NCI-H345 treated with DMSO at 0.1 percent for 48 hours (cell line): ENCODE measurements around the gene EXOC2.
A peak's percentile ranks its signal among the peaks of the same experiment; 100 is the strongest.

Experiments used
- DNase-seq: peaks from one replicate; lab custom pipeline; 2025; ENCODE audit not compliant: unreplicated experiment; lab: John Stamatoyannopoulos, UW

EXOC2 gene

DNA sequence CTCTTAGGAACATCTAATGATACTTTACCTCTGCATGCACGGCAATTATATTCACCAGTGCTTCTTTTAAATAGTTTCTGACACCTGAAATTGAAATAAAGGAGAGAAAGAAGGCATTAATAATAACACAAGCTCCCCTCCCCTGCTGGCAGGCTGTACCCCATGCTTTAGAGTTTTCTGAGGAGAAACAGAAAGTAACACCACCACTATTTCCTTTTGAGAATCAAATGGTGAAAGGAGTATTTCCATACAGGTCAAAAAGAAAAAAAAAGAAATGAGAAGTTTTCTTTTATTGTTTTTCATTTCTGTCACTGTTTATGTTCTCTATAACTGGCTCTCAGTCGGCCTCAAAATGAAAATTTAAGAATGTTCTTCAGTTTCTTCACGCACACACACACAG lies 193.3 kb downstream of the EXOC2 start:
- no peak for DNase-seq

DNA sequence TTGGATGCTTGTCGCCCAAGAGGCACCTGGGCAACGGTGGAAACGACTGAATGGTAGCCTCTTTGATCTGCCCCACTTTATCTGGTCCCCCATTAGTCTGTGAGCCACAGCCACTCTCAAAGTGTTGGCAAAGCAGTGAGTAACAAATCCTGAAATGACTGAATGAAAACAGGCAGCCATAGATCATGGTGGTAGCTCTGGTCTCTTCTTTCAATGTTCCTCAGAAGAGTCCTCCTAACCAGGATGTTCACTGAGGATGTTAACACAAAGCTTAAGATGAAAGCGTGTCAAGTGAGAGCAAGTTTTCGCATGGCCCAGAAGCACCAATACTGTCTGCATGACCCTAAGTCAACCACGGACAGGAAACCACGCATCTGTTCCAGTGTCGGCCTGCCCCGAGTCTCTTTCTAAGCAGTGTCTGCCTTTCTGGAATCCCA lies 194.1 kb downstream of the EXOC2 start:
- no peak for DNase-seq

DNA sequence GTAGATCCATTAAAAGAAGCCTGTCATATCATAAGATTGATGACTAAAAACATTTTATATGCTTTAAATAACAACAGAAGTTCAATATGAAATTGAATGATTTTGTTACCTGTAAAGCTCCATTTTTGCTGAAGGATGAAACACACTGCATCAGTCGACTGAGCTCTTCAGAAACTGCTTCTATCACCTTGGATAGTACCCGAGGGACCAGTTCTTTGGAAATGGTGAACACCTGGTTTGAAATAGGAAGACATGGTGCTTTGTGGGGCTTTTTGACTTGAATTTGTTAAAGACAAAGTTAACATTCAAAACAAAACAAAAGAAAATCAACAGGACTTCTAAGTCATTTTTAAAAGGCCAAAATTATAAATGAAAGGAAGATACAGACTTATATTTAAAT lies 195.7 kb downstream of the EXOC2 start:
- no peak for DNase-seq

DNA sequence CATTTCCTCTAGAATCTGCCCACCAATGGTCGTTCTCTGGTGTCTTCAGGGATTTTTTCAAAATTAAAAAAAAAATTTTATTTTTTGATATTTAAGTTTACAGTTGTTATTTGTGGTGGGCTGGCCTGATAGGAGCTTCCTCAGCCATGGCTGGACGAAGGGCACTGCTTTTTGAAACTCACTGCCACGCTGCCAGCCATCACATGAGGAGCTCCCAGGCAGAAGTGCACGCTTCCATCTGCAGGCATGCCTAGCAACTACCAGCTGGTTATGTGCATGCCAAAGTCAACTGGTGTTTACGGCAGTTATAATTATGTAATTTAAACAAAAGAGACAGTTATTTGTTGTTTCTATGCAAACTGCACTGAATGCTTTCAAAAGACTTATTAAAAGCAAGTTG lies 196.3 kb downstream of the EXOC2 start:
- DNase-seq: no peak

DNA sequence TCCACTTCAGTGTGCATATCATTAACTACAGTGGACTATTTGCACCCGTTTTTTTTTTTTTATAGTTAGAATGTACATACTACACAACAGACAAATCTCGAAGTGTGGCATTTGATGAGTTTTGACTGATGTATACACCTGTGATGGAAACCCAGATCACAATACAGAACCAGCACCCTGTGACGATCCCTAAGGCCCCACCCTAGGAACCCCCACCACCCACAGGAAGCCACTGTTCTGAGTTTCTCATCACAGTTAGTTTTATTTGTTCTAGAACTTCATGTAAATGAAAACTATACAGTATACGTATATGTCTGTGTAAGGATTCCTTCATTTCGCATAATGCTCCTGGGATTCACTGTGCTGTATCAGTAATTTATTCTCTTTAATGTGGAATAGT lies 198.5 kb downstream of the EXOC2 start:
- no peak for DNase-seq

DNA sequence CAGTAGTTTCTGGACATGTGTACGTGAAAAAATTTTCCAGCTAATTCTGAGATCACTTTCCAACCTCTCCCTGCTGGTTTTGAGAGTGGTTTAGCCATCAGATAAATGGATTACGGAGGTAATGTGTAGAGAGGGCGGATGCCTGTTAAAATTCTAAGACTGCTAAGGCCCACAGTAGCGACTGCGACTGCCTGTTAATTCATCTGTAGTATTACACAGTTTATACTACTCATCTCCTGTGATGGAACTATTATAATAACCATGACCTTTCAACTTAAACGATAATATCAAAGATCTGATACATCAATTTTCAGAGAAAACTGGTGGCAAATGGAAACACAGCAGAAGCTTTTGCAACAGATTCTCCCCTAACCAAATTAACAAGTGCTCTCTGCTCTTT lies 199.1 kb downstream of the EXOC2 start:
- DNase-seq: no peak

DNA sequence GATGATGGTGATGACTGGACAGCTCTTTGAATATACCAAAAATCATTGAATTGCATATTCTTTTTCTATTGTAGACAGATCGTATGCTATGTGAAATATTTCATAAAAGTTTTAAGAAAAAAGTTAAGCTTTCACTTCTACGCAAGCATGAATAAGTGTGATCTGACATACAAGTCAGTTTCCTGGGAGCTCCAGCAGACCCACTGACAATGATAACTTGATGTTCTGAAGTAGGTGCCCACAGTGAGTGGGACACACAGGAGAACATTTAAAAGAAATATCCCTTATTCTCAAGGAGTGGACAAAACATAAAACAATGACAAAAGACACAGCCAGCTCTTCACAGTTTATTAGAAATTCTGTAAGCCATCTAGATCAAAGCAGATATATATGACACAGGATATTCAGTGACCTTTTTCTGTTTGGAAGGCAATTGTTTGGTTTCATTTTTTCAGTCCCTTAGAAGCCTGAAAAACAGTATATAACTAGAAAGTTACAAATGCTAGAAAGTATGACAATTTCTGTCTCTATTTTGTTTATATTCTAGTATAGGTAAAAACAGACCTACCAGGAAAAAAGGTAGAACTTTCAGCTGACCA lies 200.0 kb downstream of the EXOC2 start:
- no peak for DNase-seq

DNA sequence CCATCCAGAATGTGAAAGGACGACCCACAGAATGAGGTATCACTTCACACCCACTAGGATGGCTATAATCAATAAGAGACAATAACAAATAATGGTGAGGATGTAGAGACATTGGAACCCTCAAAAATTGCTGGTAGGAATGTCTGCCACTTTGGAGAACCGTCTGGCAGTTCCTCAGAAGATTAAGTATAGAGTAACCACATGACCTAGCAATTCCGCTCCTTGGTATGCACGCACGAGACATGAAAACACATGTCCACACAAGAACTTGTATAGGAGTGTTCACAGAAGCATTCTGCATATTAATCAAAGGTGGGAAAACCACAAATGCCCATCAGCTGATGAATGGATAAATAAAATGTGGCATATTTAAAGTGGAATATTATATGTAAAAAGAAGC lies 200.8 kb downstream of the EXOC2 start:
- DNase-seq: no peak

DNA sequence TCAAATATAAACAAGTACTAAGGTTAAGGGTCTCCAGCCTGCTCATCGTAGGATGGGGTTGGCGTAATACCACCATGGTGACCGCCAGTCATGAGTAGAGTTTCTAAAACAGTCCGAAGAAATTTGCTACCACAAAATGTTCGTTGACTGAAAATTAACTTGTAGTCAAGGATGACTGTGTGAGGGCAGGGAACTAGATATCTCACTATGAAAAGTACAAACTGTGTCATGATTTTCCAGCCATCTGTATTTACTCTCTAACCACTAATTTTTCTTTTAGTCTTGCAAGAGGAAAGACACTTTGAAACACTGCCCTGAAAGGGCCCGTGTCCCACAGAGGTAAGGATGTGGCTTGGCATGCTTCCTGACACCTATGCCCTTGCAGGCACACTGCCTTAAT lies 201.7 kb downstream of the EXOC2 start:
- no peak for DNase-seq

DNA sequence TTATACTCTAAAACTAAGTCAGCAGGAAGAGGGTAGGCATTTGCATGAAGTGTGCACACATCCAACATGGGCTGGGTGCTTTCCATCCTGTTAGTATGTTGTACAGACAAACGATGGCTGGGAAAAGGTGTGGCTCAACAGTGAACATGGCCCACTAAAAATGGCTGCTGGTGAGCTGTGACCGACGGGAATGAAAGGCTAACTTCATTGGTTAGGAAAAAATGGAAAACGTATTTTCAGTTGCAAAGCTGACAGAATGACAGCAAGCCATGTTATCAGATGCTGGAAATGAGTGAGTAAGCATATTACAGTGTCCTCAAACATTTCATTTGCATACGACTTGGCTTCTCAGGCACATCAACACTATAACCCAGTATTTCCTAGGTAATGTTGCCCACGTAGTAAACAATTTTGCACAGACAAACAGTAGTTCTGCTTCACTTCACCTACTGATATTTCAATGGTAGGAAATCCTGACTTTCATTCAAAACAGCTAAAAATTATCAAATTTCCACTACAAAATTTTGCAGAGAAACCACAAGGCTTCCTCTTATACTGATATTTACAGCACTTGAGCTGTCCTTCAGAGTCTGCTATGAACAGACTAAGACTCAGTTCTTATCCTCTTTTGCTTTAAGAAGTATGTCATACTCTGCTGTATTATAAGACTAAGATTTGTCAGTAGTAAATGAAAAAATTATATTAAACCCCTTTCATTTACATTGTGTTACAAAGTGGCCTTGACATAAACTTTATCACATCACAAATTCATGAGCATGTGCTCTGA lies 202.5 kb downstream of the EXOC2 start:
- DNase-seq: no peak

DNA sequence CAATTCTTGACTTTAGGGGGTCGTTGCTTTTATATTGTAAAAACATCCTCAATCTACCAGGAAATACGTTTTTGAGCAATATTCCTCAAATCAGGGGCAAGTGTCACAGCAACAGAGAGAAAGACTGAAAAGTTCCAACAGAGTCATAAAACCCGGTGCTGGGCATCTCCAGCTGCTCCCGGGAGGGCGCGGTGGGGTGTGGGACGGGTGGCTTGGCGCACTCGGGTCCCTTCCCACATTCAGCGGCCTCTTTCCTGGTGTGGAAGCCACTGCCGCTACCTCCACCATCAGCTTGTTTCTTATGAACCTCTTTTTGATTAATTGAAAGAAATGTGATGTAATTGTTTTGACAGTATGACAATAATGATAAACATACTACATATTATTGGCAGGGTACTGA lies 203.2 kb downstream of the EXOC2 start:
- no peak for DNase-seq

DNA sequence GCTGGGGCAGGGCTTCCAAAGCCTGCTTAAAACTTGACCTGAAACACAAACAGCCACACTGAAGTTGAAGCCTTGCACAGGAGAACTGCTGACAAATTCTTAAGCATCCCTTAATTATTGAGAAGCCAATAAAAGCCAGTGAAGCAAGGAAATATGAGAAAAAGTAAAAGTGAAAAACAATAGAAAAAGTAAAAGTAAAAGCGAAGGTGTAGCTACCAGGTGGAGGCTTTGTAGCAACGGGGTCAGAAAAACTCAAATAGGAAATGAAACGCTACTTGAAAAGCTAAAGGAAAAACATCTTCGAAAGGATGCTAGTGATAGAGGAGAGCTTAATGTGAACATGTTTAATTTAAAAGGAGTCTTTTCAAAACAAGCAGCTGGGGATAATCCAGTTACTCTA lies 203.9 kb downstream of the EXOC2 start:
- no peak for DNase-seq

DNA sequence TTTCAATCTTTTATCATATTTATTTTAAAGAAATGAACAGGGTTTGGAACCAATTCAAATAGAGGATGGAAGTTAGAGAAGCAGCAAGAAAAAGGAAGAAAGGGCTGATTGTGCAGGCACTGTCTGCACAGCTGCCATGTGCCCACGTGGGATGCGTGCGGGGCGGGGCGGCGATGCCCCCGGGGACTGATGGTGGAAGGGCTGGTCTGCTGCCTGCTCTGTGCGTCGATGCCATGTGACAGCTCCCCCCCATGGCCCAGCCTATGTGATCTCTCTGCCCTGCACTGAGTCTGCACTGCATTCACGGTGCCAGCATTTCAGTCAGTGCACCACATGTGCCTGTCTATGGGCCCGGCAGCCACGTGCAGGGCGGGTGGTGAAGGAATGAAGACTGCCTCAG lies 205.0 kb downstream of the EXOC2 start:
- no peak for DNase-seq

DNA sequence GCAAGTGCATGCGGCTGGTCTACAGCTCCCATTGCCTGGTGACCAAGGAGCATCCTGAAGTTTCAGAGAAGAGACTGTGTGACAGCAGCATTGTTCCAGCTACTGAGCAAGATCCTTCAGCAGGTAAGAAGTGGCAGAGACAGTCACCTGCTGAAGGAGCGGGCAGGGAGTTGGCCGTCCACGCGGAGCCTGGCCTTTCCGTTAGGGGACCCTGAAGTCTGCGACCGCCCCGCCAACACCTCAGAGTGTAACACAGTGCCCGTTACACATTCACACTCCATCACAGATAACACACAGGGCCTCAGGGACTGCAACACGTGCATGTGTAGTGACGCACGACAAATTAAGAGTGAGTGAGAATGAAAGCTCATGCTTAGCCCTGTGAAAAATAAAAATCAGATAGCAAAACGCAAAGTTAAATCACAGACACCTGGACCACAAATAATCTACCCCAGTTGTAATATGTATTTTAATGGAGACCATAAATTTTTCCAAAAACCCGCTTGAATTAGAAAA lies 207.2 kb downstream of the EXOC2 start:
- DNase-seq: no peak

DNA sequence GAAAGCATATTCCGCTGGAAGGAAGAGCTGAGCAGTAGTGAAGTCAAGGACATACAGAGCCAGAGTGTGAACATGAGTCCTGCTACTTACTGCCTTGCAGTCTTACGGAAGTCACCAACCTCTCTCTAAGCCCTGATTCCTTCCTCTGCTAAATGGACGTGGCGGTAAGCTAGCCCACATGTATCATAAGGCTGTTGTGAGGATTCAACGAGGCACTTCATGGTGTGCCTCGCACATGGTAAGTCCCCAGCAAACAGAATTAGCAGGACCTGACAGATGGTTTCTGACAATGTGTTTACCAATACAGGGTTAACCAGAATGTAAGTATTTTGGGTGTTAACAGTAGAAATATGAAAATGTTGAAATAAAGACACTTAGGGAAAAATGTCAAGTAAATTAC lies 208.2 kb downstream of the EXOC2 start:
- peak; percentile 8 for DNase-seq

DNA sequence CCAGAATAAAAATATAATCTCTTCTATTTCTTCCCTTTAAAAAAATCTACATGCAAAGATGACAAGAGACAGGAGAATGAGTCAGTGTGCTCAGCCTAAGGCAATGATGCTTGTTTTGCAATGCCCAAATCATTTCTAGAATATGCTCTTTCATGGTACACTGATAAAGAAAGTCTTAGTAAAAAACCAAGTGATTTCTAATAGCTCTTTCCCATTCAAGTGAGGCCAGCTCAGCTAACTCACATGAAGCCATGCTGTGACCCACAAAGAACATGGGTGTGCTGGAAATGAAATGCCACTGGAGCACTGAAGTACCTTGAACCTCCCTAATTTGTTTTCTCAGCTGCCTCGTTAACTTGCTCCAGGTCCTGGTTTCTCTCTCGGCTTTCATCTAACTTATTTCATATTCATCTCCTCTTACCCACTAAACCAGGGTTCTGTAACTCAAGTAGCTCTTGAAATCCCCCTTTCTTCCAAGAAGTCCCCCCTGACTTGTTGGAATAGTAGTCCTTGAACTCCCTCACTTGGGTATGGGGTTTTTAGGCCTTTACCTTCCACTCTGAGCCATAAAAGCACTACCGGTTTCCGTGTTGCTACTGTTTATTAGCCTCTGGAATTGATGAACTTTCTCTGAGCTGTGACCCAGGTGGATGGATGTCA lies 208.7 kb downstream of the EXOC2 start:
- DNase-seq: peak; percentile 36

DNA sequence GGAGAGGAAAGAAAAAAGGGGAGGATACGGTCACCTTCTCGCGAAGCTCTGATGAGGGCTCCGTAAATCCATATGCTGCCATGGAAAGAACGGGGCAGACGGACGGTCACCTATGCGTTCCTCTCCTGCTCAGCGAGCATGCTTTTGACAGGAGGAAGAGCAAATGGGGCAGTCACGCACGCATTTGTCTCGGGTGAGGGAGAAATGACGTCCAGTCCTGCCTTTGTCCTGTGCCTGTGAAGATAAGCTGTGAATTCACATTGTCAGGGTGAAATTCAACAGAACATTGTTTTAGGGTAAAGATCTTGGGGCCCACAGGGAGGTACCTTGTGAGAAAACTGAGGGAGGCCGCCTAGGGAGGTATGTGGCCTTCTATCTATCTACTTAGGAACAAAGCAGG lies 217.6 kb downstream of the EXOC2 start:
- no peak for DNase-seq

DNA sequence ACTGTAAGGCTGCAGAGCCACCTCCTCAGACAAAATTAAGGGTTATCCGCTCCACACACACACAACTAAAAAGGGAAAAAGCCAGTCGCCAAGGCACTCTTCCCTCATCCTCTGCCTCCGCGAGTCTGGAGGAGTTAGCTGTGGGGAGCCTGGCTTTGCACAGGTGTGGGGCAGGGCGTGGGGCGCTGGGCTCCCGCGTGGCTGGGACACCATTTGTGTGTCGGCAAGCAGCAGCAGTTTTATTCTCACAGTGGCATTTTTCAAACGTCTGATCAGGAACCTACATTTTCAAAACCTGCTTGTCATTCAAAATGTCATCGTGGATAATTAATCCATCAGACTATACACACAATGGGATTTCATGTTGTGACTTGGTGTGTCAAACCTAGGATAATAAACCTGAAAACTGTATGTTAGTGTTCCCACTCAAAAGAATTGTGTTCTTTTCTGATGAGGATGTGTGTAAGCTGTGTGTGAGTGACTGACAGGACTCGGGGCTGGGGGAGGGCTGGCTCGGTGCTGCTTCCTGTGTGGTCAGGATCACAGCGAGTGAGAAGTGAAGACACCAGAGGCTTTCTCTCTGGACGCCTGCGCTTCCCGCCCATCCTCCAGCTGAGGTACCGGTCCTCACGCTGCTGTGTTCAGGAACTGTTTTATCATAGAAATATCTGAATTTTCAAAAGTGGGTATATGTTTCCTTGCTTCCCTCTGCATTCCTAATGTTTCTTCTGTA lies 218.3 kb downstream of the EXOC2 start:
- DNase-seq: no peak

DNA sequence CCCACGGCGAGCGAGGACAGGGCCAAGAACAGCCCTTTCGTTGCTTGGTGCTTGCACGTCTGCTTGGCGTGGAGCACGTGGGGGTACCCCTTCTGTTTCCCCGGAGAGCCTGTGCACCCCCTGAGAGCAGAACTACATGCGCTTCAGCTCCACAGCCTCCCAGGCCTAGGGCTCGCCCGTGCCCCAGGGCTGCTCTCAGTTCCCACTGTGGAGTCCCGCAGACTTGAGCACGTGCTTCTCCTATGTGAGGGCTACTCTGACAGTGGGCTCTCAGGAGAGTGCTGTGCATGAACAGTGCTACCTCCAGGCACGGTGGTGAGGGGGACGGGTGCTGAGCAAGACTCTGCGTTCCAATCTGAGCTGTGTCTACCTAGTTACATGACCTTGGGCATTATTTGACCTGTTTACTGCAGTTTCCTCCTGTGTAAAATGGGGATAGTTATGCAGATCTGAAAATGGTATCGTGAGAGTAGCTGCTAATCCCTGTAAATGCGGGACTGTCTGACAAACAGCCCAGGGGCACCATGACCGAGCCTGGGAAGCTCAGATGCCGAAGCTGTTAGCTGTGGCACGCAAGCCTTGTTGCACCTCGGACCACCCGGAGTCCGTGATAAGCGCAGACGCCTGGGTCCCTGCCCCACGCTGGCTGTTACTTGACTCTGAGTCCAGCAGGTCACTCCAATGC lies 219.0 kb downstream of the EXOC2 start:
- DNase-seq: no peak

DNA sequence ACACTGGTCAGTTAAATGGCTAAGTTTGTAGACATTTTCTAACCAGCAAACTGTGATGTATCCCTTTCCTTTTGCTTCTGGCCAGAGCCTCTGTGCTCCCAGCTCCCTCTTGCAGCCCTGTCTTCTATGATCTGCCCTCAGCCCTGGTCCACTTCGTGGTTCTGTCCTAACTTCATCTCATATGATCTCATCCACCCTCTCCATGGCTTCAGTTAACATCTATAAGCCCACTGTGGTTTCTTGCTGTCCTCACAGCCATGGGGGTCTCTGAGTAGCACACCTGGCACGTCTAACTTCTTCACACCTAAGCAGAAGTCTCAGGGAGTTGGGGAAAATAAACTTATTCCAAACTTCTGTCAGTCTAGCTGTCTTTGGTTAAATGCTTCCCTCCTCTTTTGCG lies 219.6 kb downstream of the EXOC2 start:
- DNase-seq: no peak

DNA sequence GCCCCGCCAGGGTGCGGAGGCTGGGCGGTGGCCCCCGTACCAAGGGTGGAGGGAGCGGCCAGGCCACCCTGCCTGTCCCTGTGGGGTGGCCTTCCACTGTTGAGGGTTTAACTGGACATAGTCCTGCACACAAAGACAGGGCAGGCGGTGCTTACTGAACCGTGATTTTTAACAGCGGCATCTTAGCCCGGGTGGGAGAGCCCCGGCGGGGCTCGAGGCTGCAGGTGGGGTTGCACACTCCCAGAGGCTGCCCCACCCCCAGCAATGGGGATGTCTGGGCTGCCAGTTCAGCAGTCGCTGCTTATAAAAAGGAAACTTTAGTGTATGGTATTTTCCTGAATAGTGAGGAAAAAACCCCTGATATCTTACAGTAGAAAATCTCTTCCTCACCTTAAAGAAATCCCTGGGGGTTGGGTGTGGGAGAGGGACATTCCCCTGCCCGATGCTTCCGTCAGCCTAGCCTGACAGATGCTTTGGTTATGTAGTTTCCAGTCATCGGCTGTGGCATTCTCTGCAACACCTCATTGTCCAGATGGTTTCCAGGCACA lies 222.0 kb downstream of the EXOC2 start:
- no peak for DNase-seq
